GM21381 (cell line): ENCODE data around the gene GAS2L2.

ENCODE experiments used
- ATAC-seq: cut with Tn5 transposase; IDR thresholded peaks from one replicate; pipeline ENCODE4 v1.9.1; 2021; ENCODE audit warnings: mild to moderate bottlenecking, moderate library complexity; ENCODE audit not compliant: unreplicated experiment

The GAS2L2 gene

DNA sequence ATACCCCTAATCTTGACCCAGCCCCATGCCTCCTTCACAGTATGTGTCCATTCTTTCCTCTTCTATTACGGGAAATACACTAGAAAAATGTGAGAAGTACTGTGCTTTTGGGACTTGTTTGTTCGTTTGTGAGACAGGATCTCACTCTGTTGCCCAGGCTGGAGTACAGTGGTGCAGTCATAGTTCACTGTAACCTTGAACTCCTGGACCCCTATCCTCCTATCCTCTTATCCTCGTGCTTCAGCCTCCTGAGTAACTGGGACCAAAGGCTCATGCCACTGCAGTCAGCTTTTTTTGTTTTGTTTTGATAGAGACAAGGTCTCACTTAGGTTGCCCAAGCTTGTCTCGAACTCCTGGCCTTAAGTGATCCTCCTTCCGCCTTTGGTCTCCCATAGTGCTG, 51.5 kb downstream of the GAS2L2 start:
- no peak for ATAC-seq

DNA sequence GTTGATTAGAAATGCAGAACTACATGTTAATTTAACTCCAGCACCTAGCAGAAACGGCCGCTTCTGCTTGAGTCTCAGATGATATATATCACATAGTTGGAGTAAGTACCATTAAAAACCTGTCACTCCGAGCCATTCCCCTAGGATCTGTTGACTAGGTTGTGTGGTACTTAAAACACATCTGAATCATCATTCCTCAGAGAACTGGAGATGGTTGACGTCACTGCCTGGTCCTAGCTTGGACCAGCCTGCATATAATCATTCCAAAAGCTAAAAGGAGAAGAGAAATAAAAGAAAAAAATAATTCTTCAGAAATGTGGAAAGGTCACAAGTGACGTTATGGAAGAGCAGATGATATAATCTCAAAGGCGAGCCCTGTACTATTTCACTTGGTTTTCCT, 52.9 kb downstream of the GAS2L2 start:
- ATAC-seq: no peak

- ATAC-seq: no peak
Measured at GRCh38 chr17:35698800-35699199, 54.2 kb downstream of the GAS2L2 start.

GRCh38 chr17:35695613-35696012, 57.4 kb downstream of the GAS2L2 start:
- ATAC-seq: no peak

DNA sequence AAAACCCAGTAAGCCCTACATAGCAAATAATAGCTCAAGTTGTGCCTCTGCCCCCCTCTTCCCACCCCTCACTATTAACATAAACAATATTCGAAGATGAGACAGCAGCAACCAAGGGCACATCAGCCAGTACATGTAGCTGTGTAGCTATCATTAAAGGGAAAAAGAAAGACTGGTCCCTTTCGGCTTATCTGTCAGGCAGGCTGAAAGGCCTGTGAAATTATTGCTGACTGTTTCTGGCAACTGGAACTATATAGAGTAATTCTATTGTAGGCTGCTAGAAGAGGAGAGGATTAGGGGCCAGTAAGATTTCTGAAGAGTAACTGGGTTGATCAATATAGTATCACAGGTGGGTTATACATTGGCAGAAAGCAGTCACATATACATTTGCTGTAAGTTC, 58.1 kb downstream of the GAS2L2 start:
- no peak for ATAC-seq
